GM21723 (cell line): Measurements from ENCODE around the gene NUP205.
"Not testable (repeated sequence)": the region's sequence is repeated elsewhere in the genome, so short reads cannot be mapped to it uniquely, and the experiment has no call there.

Experiments
- ATAC-seq: cut with Tn5 transposase; IDR thresholded peaks from one replicate; pipeline ENCODE4 v1.9.1; 2021; ENCODE audit warnings: mild to moderate bottlenecking, moderate library complexity; ENCODE audit not compliant: unreplicated experiment

Gene NUP205

GRCh38 chr7:135664046-135664589 lies 106.4 kb downstream of the NUP205 start:
- no peak for ATAC-seq

- ATAC-seq, result no peak
Measured at GRCh38 chr7:135665042-135665441, 107.3 kb downstream of the NUP205 start.

GRCh38 chr7:135666156-135666555 lies 108.4 kb downstream of the NUP205 start:
- no peak for ATAC-seq

GRCh38 chr7:135666846-135667245 lies 109.1 kb downstream of the NUP205 start:
- no peak for ATAC-seq

- ATAC-seq, result not testable (repeated sequence)
Measured at GRCh38 chr7:135667626-135668025, 109.9 kb downstream of the NUP205 start.

GRCh38 chr7:135668852-135669395 lies 111.2 kb downstream of the NUP205 start:
- ATAC-seq, result not testable (repeated sequence)

GRCh38 chr7:135669774-135670173 lies 112.1 kb downstream of the NUP205 start:
- no peak for ATAC-seq

GRCh38 chr7:135670179-135670578 lies 112.5 kb downstream of the NUP205 start:
- ATAC-seq, result no peak

- peak; percentile 73 for ATAC-seq
Measured at GRCh38 chr7:135672560-135673359, 115.0 kb downstream of the NUP205 start.

- no peak for ATAC-seq
Measured at GRCh38 chr7:135673360-135673706, 115.6 kb downstream of the NUP205 start.

- ATAC-seq, result no peak
Measured at GRCh38 chr7:135678612-135679575, 121.2 kb downstream of the NUP205 start.

- no peak for ATAC-seq
Measured at GRCh38 chr7:135681762-135682161, 124.0 kb downstream of the NUP205 start.

GRCh38 chr7:135682191-135682590 lies 124.5 kb downstream of the NUP205 start:
- ATAC-seq, result no peak

GRCh38 chr7:135683609-135684008 lies 125.9 kb downstream of the NUP205 start:
- ATAC-seq, result no peak

GRCh38 chr7:135684136-135684535 lies 126.4 kb downstream of the NUP205 start:
- no peak for ATAC-seq

- no peak for ATAC-seq
Measured at GRCh38 chr7:135684699-135685098, 127.0 kb downstream of the NUP205 start.

GRCh38 chr7:135685306-135686084 lies 127.8 kb downstream of the NUP205 start:
- no peak for ATAC-seq

GRCh38 chr7:135687466-135687865 lies 129.7 kb downstream of the NUP205 start:
- no peak for ATAC-seq

GRCh38 chr7:135690566-135690965 lies 132.8 kb downstream of the NUP205 start:
- no peak for ATAC-seq

GRCh38 chr7:135692055-135692454 lies 134.3 kb downstream of the NUP205 start:
- no peak for ATAC-seq
